ENCODE data around the gene TMEM186.

Gene TMEM186

DNA sequence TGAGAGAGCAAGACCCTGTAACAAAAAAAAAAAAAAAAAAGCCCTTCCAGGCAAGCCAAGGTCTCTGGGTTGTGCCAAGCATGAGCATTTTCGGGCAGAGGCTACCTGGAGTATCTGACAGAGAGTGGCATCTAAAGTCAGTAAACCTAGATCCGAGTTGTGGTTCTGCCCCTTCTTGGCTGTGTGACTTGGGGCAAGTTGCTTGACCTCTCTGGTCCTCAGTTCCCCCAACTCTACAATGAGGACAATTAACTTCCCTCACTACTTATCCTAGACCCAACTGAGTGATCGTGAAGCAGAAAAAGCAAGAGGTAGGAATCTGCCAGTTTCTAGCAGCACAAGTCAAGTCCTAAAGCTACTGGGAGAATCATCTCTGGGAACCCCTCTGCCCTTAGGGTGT lies 34.4 kb downstream of the TMEM186 start:
- Histone ChIP-seq H3K27me3 (ENCODE audit: insufficient read depth, low read length, poor library complexity, severe bottlenecking) (no peaks in the 10 kb centered on the region), H4K20me1 (ENCODE audit: insufficient read depth, low read length, poor library complexity, severe bottlenecking) (no peaks in the 10 kb centered on the region), H3K9me3 (ENCODE audit: insufficient read depth, low read depth, low read length) (no peaks in the 10 kb centered on the region), H2AFZ (ENCODE audit: low read length) (no peak overlapping the region), H3K4me3 (ENCODE audit: low read length, poor library complexity, severe bottlenecking) (no peak overlapping the region), H3K4me1 (ENCODE audit: insufficient read depth, low read length, poor library complexity, severe bottlenecking) (no peaks in the 10 kb centered on the region), H3K79me2 (ENCODE audit: insufficient read depth, low read length) (no peaks in the 10 kb centered on the region), H3K36me3 (ENCODE audit: insufficient read depth, low read length) (no peaks in the 10 kb centered on the region), H3K4me2 (ENCODE audit: low read depth, low read length, poor library complexity, severe bottlenecking) (no peak overlapping the region), H3K9me2 (replicated peaks; ENCODE audit: low read depth, low read length) (no peaks in the 10 kb centered on the region), H3K9ac (ENCODE audit: low read depth, low read length, poor library complexity, severe bottlenecking) (no peak overlapping the region), H3F3A (ENCODE audit: low read depth) (no peaks in the 10 kb centered on the region)
- TF ChIP-seq EZH2phosphoT487 (IDR thresholded peaks at IDR 0.05; ENCODE audit: borderline replicate concordance): no peak

DNA sequence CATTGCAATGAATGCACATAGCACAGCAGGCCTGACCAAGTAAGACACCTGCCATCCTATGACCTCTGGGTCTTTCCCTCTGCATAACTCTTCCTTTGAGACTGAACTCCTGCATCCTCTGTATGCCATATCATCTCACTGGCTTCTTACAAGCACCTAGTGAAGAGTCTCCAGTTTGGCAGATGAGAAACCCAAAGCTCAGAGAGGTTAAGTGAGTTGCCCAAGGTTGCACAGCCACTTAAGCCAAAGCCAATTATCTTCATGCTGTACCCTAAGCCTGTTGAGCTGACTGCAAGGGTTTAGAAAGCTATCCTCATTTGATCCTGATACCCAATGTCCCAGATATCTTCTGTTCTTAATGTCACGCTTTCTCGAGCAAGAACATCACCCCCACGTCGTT lies 35.2 kb downstream of the TMEM186 start:
- TF ChIP-seq, protein P1, sequence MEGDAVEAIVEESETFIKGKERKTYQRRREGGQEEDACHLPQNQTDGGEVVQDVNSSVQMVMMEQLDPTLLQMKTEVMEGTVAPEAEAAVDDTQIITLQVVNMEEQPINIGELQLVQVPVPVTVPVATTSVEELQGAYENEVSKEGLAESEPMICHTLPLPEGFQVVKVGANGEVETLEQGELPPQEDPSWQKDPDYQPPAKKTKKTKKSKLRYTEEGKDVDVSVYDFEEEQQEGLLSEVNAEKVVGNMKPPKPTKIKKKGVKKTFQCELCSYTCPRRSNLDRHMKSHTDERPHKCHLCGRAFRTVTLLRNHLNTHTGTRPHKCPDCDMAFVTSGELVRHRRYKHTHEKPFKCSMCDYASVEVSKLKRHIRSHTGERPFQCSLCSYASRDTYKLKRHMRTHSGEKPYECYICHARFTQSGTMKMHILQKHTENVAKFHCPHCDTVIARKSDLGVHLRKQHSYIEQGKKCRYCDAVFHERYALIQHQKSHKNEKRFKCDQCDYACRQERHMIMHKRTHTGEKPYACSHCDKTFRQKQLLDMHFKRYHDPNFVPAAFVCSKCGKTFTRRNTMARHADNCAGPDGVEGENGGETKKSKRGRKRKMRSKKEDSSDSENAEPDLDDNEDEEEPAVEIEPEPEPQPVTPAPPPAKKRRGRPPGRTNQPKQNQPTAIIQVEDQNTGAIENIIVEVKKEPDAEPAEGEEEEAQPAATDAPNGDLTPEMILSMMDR (conservative IDR thresholded peaks at IDR 0.05; ENCODE audit: low read length): no peak
- TF ChIP-seq EZH2phosphoT487 (IDR thresholded peaks at IDR 0.05; ENCODE audit: borderline replicate concordance): no peak
- Histone ChIP-seq H3K36me3 (ENCODE audit: insufficient read depth, low read length) (no peaks in the 10 kb centered on the region), H3K9me3 (ENCODE audit: insufficient read depth, low read depth, low read length) (no peaks in the 10 kb centered on the region), H3K9me2 (replicated peaks; ENCODE audit: low read depth, low read length) (no peaks in the 10 kb centered on the region), H3K9ac (ENCODE audit: low read depth, low read length, poor library complexity, severe bottlenecking) (no peak overlapping the region), H4K20me1 (ENCODE audit: insufficient read depth, low read length, poor library complexity, severe bottlenecking) (no peaks in the 10 kb centered on the region), H3F3A (ENCODE audit: low read depth) (no peaks in the 10 kb centered on the region), H3K27me3 (ENCODE audit: insufficient read depth, low read length, poor library complexity, severe bottlenecking) (no peaks in the 10 kb centered on the region), H3K4me1 (ENCODE audit: insufficient read depth, low read length, poor library complexity, severe bottlenecking) (no peaks in the 10 kb centered on the region), H3K4me3 (ENCODE audit: low read length, poor library complexity, severe bottlenecking) (no peak overlapping the region), H2AFZ (ENCODE audit: low read length) (no peak overlapping the region), H3K79me2 (ENCODE audit: insufficient read depth, low read length) (no peaks in the 10 kb centered on the region), H3K4me2 (ENCODE audit: low read depth, low read length, poor library complexity, severe bottlenecking) (no peak overlapping the region)

DNA sequence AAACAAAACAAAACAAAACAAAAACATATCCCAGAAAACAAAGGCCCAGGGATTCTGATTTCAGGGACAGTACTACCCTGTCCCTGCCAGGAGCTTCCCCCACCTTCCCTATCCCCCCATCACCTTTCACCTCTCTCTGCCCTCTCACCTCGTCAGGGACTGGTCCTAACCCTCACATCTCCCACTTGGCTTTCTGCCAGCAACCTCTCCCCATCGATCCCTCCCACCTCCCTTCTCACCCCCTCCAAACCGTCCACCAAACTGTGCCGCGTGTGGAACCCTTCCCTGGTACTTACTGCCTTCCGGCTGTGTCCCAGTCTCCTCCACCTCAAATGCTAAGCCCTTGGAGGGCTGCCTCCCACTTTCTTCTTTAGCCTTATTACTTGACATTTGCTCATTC lies 36.4 kb downstream of the TMEM186 start:
- H3K9ac ChIP-seq (ENCODE audit: low read depth, low read length, poor library complexity, severe bottlenecking): no peak overlapping the region
- H3K27me3 ChIP-seq (ENCODE audit: insufficient read depth, low read length, poor library complexity, severe bottlenecking): no peaks in the 10 kb centered on the region
- H3K4me2 ChIP-seq (ENCODE audit: low read depth, low read length, poor library complexity, severe bottlenecking): no peak overlapping the region
- H2AFZ ChIP-seq (ENCODE audit: low read length): no peak overlapping the region
- no peak for TF ChIP-seq EZH2phosphoT487 (IDR thresholded peaks at IDR 0.05; ENCODE audit: borderline replicate concordance)
- TF ChIP-seq, protein P1 (conservative IDR thresholded peaks at IDR 0.05; ENCODE audit: low read length): no peak
- H4K20me1 ChIP-seq (ENCODE audit: insufficient read depth, low read length, poor library complexity, severe bottlenecking): no peaks in the 10 kb centered on the region
- H3K9me2 ChIP-seq (replicated peaks; ENCODE audit: low read depth, low read length): no peaks in the 10 kb centered on the region
- H3K4me1 ChIP-seq (ENCODE audit: insufficient read depth, low read length, poor library complexity, severe bottlenecking): no peaks in the 10 kb centered on the region
- H3K4me3 ChIP-seq (ENCODE audit: low read length, poor library complexity, severe bottlenecking): no peak overlapping the region
- H3F3A ChIP-seq (ENCODE audit: low read depth): no peaks in the 10 kb centered on the region
- H3K36me3 ChIP-seq (ENCODE audit: insufficient read depth, low read length): no peaks in the 10 kb centered on the region
- no peaks in the 10 kb centered on the region for H3K9me3 ChIP-seq (ENCODE audit: insufficient read depth, low read depth, low read length)
- H3K79me2 ChIP-seq (ENCODE audit: insufficient read depth, low read length): no peaks in the 10 kb centered on the region

DNA sequence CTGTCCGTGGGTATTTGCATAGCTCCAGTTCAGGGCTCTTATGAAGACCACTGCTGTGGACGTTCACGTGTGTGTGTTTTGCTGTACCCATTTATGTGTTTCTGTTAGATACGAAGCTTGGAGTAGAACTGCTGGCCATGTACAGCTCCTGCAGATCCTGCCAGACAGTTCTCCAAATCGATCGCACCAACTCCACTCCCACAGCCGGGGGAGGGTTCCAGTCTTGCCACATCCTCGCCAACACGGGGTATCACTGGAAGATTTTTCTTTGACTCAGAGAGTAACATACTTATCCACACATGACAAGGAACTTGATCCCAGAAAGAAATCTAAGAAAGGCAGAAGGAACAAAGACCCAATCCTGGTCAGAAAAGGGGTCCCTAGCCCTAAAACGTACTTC lies 37.4 kb downstream of the TMEM186 start:
- Histone ChIP-seq H3K4me1 (ENCODE audit: insufficient read depth, low read length, poor library complexity, severe bottlenecking) (no peaks in the 10 kb centered on the region), H3K9ac (ENCODE audit: low read depth, low read length, poor library complexity, severe bottlenecking) (no peak overlapping the region), H3K36me3 (ENCODE audit: insufficient read depth, low read length) (no peaks in the 10 kb centered on the region), H2AFZ (ENCODE audit: low read length) (no peak overlapping the region), H3K9me2 (replicated peaks; ENCODE audit: low read depth, low read length) (no peaks in the 10 kb centered on the region), H3K4me3 (ENCODE audit: low read length, poor library complexity, severe bottlenecking) (no peak overlapping the region), H3K9me3 (ENCODE audit: insufficient read depth, low read depth, low read length) (no peaks in the 10 kb centered on the region), H3K27me3 (ENCODE audit: insufficient read depth, low read length, poor library complexity, severe bottlenecking) (no peaks in the 10 kb centered on the region), H3K79me2 (ENCODE audit: insufficient read depth, low read length) (no peaks in the 10 kb centered on the region), H3K4me2 (ENCODE audit: low read depth, low read length, poor library complexity, severe bottlenecking) (no peak overlapping the region), H4K20me1 (ENCODE audit: insufficient read depth, low read length, poor library complexity, severe bottlenecking) (no peaks in the 10 kb centered on the region), H3F3A (ENCODE audit: low read depth) (no peaks in the 10 kb centered on the region)
- no peak for TF ChIP-seq EZH2phosphoT487 (IDR thresholded peaks at IDR 0.05; ENCODE audit: borderline replicate concordance)
- TF ChIP-seq, protein P1 (conservative IDR thresholded peaks at IDR 0.05; ENCODE audit: low read length): no peak

Data from Loucy (cell line).